NCI-H345 (cell line): ENCODE results near the gene PLPP7.
A peak's percentile ranks its signal among the peaks of the same experiment; 100 is the strongest.
"Not testable (repeated sequence)": the region's sequence is repeated elsewhere in the genome, so short reads cannot be mapped to it uniquely, and the experiment has no call there.

ENCODE experiments used
- DNase-seq: peaks from one replicate; lab custom pipeline; 2025; lab: John Stamatoyannopoulos, UW

PLPP7 gene

GRCh38 chr9:131330814-131331600 lies 41.5 kb downstream of the PLPP7 start:
- no peak for DNase-seq

GRCh38 chr9:131331996-131332395 lies 42.5 kb downstream of the PLPP7 start:
- DNase-seq: not testable (repeated sequence)

- DNase-seq: no peak
Measured at GRCh38 chr9:131333771-131334628, 44.5 kb downstream of the PLPP7 start.

- DNase-seq: no peak
Measured at GRCh38 chr9:131334629-131335367, 45.3 kb downstream of the PLPP7 start.

- DNase-seq: no peak
Measured at GRCh38 chr9:131335368-131335755, 45.8 kb downstream of the PLPP7 start.

GRCh38 chr9:131337131-131337848 lies 47.8 kb downstream of the PLPP7 start:
- no peak for DNase-seq

- not testable (repeated sequence) for DNase-seq
Measured at GRCh38 chr9:131339212-131339611, 49.7 kb downstream of the PLPP7 start.

- not testable (repeated sequence) for DNase-seq
Measured at GRCh38 chr9:131344931-131345535, 55.5 kb downstream of the PLPP7 start.

GRCh38 chr9:131346559-131346958 lies 57.0 kb downstream of the PLPP7 start:
- no peak for DNase-seq

- DNase-seq: peak; percentile 27
Measured at GRCh38 chr9:131347376-131348020, 58.0 kb downstream of the PLPP7 start.

- DNase-seq: no peak
Measured at GRCh38 chr9:131348631-131349521, 59.4 kb downstream of the PLPP7 start.

- no peak for DNase-seq
Measured at GRCh38 chr9:131349522-131349880, 60.0 kb downstream of the PLPP7 start.

- DNase-seq: peak; percentile 84
Measured at GRCh38 chr9:131349881-131350563, 60.5 kb downstream of the PLPP7 start.

- not testable (repeated sequence) for DNase-seq
Measured at GRCh38 chr9:131356479-131356878, 67.0 kb downstream of the PLPP7 start.

- no peak for DNase-seq
Measured at GRCh38 chr9:131358556-131358955, 69.0 kb downstream of the PLPP7 start.
